ENCODE data around the gene SPRY2.

DNA sequence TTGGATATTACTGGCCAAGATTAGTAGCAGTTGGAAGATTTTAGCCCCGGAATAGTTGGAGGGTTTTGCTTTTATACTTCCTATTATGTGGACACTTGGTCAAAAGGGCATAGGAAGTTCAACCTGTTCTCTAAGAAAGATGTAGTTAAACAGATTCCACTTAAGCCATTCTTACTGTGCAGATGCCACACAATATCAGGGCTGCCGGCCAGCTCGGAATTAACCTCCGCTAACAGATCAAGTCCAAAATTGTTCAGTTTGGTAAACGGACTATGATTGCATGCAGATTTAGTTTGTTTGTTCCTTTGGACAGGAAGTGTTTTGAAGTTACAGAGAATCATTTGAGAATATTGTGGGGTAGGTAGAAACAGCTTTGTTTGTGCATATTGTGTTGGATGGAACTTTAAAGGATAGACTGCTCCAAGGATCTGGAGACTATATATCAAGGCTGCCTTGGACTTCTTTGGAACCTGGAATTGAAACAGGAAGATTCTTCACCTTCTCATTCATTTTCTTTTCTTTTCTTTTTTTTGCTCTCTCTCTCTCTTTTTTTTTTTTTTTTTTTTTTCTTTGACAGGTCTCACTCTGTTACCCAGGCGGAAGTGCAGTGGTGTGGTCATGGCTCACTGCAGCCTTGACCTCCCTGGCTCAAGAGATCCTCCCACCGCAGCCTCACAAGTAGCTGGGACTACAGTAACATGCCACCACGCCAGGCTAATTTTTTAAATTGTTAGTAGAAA lies 5.0 kb upstream of the SPRY2 start:
- TF ChIP-seq EZH2phosphoT487 (IDR thresholded peaks at IDR 0.05; ENCODE audit: borderline replicate concordance, low read length) (no peak), EZH2 (IDR thresholded peaks at IDR 0.05; ENCODE audit: low read length, unreplicated experiment) (no peak)

All from PC-3 (cell line).